Transverse colon (tissue), 4 donors: Measurements from ENCODE around the gene TUBB3.

Experiments
- CTCF ChIP-seq, 5 experiments: fragments of 200-600 bp in 3 of 5; fragments of 450-650 bp in 2 of 5; sonication (generic) in 3 of 5; IDR thresholded peaks; 1 replicate in 2 of 5; 2 replicates in 3 of 5; pipeline ENCODE4 v1.5.1; 2016 to 2017; ENCODE audit warnings: antibody characterized with exemption in 5 of 5, inconsistent platforms in 3 of 5, mild to moderate bottlenecking in 2 of 5, moderate library complexity in 1 of 5
- EP300 ChIP-seq: sonication (generic); formaldehyde crosslinking; IDR thresholded peaks from one replicate; pipeline ENCODE4 v1.6.1; 2017; ENCODE audit warnings: antibody characterized with exemption, low read depth
- POLR2A ChIP-seq: fragments of 450-650 bp; IDR thresholded peaks from one replicate; pipeline ENCODE4 v1.6.1; 2016; ENCODE audit warnings: antibody characterized with exemption, mild to moderate bottlenecking, moderate library complexity
- POLR2AphosphoS5 ChIP-seq, 3 donors: sonication (generic); formaldehyde crosslinking; IDR thresholded peaks; one replicate each; pipeline ENCODE4 v1.6.1; 2016; ENCODE audit warnings: antibody characterized with exemption in 3 of 3

- no peak for TF ChIP-seq CTCF (IDR thresholded peaks at IDR 0.05)
- TF ChIP-seq POLR2AphosphoS5 (IDR thresholded peaks at IDR 0.05): no peak
- no peak for TF ChIP-seq POLR2A
- no peak for TF ChIP-seq EP300
These were observed 59.2 kb downstream of the TUBB3 start for GRCh38 chr16:89982318-89982717.
